NB4 (cell line): ENCODE data around the gene CAPN12.

Source experiments
- CTCF ChIP-seq: IDR thresholded peaks from one replicate; pipeline ENCODE4 v1.5.1; 2012; ENCODE audit warnings: low read depth, low read length
- MYC ChIP-seq: IDR thresholded peaks from 2 replicates; pipeline ENCODE4 v1.6.1; 2011; ENCODE audit warnings: low read depth, low read length

GRCh38 chr19:38704488-38705026, 39.7 kb downstream of the CAPN12 start:
- TF ChIP-seq CTCF: no peak
- TF ChIP-seq MYC: no peak
